ENCODE measurements around the gene WWOX. TPM values are rescaled to one million over a fixed set of nuclear protein-coding genes. Genes with fewer than 3 reads are reported as not detected.

WWOX gene
- total RNA-seq, 6 experiments from 2014 or later: 0.46 to 3.4 (median 1.3) TPM

DNA sequence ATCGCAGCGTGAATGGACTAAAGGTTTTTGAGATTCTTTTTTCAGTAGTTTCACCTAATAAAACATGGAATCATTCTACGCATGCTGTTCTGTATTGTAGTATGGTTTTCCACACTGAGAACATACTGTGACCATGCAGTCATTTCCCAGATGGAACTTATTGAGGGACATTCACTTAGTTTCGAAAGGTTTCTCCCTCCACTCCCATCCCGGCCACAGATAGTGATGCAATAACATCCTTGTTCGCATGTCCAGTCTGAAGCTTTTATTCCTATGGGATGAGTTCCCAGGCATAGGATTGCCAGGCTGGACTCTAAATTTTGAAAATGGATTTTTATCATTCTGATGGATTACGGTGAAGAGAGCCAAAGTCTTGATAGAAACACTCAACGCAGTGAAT lies 420.4 kb downstream of the WWOX start:
- Mint-ChIP-seq H3K27me3 (ENCODE audit: insufficient read depth) (peaks cover 3% of the 10 kb centered on the region; the same call in 1 of the 2 replicates), H3K36me3 (ENCODE audit: low read depth) (no peaks in the 10 kb centered on the region), H3K27ac (no peak overlapping the region), H3K4me3 (no peak overlapping the region), H3K4me1 (ENCODE audit: low read depth) (no peaks in the 10 kb centered on the region), H3K9me3 (peaks cover 63% of the 10 kb centered on the region)
- DNase-seq: no peak
- TF ChIP-seq, protein P1, sequence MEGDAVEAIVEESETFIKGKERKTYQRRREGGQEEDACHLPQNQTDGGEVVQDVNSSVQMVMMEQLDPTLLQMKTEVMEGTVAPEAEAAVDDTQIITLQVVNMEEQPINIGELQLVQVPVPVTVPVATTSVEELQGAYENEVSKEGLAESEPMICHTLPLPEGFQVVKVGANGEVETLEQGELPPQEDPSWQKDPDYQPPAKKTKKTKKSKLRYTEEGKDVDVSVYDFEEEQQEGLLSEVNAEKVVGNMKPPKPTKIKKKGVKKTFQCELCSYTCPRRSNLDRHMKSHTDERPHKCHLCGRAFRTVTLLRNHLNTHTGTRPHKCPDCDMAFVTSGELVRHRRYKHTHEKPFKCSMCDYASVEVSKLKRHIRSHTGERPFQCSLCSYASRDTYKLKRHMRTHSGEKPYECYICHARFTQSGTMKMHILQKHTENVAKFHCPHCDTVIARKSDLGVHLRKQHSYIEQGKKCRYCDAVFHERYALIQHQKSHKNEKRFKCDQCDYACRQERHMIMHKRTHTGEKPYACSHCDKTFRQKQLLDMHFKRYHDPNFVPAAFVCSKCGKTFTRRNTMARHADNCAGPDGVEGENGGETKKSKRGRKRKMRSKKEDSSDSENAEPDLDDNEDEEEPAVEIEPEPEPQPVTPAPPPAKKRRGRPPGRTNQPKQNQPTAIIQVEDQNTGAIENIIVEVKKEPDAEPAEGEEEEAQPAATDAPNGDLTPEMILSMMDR (IDR thresholded peaks at IDR 0.05): no peak

DNA sequence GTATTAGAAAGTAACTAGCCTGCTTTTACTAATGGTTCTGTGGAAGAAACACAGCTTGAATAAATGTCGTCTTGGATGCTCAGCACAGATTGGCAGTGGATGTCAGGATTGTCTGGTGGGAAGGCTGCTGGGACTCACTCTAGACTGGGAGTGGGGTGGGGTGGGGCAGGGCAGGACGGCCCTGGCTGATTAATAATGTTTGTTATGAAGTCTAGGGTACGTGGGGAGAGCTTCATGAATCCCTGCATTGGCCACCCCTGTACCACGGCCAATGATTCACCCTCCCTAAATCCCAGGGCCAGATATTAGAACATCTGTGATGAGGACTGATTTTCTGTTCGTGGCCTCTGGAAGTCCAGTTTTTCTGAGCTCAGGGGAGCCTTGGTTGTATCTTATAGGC lies 421.0 kb downstream of the WWOX start:
- Mint-ChIP-seq H3K4me3 (no peak overlapping the region), H3K4me1 (ENCODE audit: low read depth) (no peaks in the 10 kb centered on the region), H3K27ac (no peak overlapping the region), H3K36me3 (ENCODE audit: low read depth) (no peaks in the 10 kb centered on the region), H3K9me3 (peaks cover 62% of the 10 kb centered on the region), H3K27me3 (ENCODE audit: insufficient read depth) (peaks cover 3% of the 10 kb centered on the region; the same call in 1 of the 2 replicates)
- TF ChIP-seq, protein P1 (IDR thresholded peaks at IDR 0.05): no peak
- DNase-seq: no peak

DNA sequence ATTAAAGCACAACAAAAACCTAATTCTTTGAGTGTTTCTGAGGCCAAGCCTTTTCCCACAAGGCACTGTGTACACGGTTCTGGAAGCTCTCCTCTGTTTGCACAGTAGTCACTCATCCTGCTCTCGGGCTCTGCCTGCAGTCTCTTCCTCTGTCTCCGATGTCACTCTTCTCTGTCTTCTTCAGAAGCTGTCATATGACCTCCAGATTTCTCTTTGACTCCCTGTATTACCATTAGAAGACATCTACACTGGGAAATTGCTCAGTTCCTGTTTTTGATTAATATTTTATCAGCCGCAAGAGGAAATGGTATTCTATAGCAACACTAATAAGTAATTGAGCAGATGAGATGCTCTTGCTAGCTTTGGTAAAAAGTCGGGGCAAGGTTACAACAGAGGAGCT lies 422.9 kb downstream of the WWOX start:
- TF ChIP-seq, protein P1 (IDR thresholded peaks at IDR 0.05): no peak
- no peaks in the 10 kb centered on the region for H3K4me1 Mint-ChIP-seq (ENCODE audit: low read depth)

DNA sequence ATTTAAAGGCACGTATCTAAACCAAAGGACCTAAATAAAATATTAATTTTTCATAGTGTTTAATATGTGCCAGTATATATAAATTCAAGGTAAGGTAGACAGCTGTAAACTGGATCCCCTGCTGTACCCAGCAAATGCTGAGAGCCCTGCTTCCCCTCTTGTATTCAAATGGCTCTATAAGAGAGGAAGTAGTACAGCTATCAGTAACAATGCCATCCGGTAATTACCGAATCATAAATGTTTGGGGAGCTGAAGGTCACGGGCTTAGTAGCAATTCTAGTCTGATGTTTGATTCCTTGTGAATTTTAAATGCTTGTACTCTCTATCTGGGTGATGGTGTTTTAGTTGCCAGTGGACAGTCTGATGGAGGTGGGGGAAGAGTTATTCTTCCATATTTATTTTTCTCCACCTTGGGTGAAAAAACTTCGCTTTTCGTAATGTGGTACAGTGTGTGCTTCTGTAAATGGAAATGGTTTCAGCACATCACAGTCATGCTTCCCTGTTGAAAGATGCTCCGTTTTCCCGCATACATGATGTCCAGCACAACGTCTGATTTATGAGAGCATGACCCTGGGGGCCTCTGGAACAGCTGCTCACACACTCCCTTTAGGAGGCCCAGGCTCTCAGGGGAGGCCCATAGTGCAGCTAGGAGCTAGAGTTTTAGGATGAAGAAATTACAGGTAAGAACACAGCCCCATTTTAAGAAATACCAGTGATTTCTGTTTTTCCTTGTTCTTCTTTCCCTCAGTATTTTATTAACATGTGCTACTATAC lies 423.9 kb downstream of the WWOX start:
- TF ChIP-seq, protein P1 (IDR thresholded peaks at IDR 0.05): no peak
- Mint-ChIP-seq H3K27ac (no peak overlapping the region), H3K36me3 (ENCODE audit: low read depth) (no peaks in the 10 kb centered on the region), H3K27me3 (ENCODE audit: insufficient read depth) (peaks cover 3% of the 10 kb centered on the region; the same call in 1 of the 2 replicates), H3K4me1 (ENCODE audit: low read depth) (no peaks in the 10 kb centered on the region), H3K4me3 (no peak overlapping the region), H3K9me3 (peaks cover 69% of the 10 kb centered on the region)
- DNase-seq: no peak

More for the DNA sequence above, 422.9 kb downstream of the WWOX start:
- Mint-ChIP-seq H3K36me3 (ENCODE audit: low read depth) (no peaks in the 10 kb centered on the region), H3K9me3 (peaks cover 64% of the 10 kb centered on the region), H3K27ac (no peak overlapping the region), H3K27me3 (ENCODE audit: insufficient read depth) (peaks cover 3% of the 10 kb centered on the region; the same call in 1 of the 2 replicates), H3K4me3 (no peak overlapping the region)
- DNase-seq: no peak

DNA sequence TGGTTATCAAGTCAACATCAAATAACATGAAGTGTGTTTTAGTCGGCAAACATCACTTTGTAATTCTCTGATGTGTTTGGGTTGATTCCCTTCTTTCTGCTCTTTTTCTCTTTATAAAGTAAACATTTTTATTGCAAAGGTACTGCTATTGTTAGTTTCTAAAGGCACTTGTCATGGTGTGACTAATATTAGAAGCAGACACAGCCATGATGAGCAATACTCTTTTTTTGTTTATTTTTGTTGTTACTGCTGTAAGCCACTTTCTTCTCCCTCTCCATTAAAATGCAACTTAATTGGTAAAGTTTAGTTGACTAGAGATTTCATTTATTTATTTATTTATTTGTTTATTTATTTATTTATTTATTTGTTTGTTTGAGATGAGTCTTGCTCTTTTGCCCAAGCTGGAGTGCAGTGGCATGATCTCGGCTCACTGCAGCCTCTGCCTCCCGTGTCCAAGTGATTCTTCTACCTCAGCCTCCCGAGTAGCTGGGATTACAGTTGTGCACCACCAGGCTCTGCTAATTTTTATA lies 424.7 kb downstream of the WWOX start:
- Mint-ChIP-seq H3K27ac (no peak overlapping the region), H3K27me3 (ENCODE audit: insufficient read depth) (peaks cover 3% of the 10 kb centered on the region; the same call in 1 of the 2 replicates), H3K9me3 (peaks cover 73% of the 10 kb centered on the region), H3K36me3 (ENCODE audit: low read depth) (no peaks in the 10 kb centered on the region), H3K4me3 (no peak overlapping the region), H3K4me1 (ENCODE audit: low read depth) (no peaks in the 10 kb centered on the region)
- DNase-seq: no peak
- TF ChIP-seq, protein P1 (IDR thresholded peaks at IDR 0.05): no peak
